Left ventricle myocardium inferior (tissue), 1 donor: Measurements from ENCODE around the gene ZBTB40. TPM values are rescaled to one million over a fixed set of nuclear protein-coding genes. Genes with fewer than 3 reads are reported as not detected.

Experiments used
- DNase-seq: peaks from one replicate; pipeline ENCODE4 v3.0.0-alpha.2; 2020
- H3K27ac ChIP-seq: fragments of 200-600 bp; replicated peaks from 2 replicates; pipeline ENCODE4 v1.8.0; 2021
- H3K27me3 ChIP-seq: fragments of 200-600 bp; 2 replicates; pipeline ENCODE4 v1.8.0; 2021; ENCODE audit warnings: low read depth
- H3K36me3 ChIP-seq: fragments of 200-600 bp; 2 replicates; pipeline ENCODE4 v1.8.0; 2021
- H3K4me1 ChIP-seq: fragments of 200-600 bp; 2 replicates; pipeline ENCODE4 v1.8.0; 2021
- H3K4me3 ChIP-seq: fragments of 200-600 bp; 2 replicates; pipeline ENCODE4 v1.8.0; 2021; ENCODE audit warnings: mild to moderate bottlenecking, moderate library complexity
- H3K9me3 ChIP-seq: fragments of 200-600 bp; replicated peaks from 2 replicates; pipeline ENCODE4 v1.8.0; 2021
- intact Hi-C: fragments of 100-400 bp; cut with micrococcal nuclease; formaldehyde crosslinking; loops from one replicate; pipeline ENCODE4 v1.11.0; 2022
- total RNA-seq: library from RNA; stranded (reverse); fragmentation: NEBNext Ultra II Directional; extraction: Animal tissue kit (Norgen Biotek cat#: 25700); gene quantifications from one replicate; pipeline ENCODE4 v1.2.1, GENCODE V29; 2021
- TF ChIP-seq, protein P1 (sequence below): fragments of 200-600 bp; IDR thresholded peaks from 2 replicates; pipeline ENCODE4 v1.8.0; 2021; ENCODE audit warnings: antibody characterized with exemption, mild to moderate bottlenecking, borderline replicate concordance
- donor health status: DM: no; HTN: yes; CAD: no; lungs with severe emphysema.

Gene ZBTB40
- total RNA-seq, 1 donor from 2014 or later, result 17.9 TPM

DNA sequence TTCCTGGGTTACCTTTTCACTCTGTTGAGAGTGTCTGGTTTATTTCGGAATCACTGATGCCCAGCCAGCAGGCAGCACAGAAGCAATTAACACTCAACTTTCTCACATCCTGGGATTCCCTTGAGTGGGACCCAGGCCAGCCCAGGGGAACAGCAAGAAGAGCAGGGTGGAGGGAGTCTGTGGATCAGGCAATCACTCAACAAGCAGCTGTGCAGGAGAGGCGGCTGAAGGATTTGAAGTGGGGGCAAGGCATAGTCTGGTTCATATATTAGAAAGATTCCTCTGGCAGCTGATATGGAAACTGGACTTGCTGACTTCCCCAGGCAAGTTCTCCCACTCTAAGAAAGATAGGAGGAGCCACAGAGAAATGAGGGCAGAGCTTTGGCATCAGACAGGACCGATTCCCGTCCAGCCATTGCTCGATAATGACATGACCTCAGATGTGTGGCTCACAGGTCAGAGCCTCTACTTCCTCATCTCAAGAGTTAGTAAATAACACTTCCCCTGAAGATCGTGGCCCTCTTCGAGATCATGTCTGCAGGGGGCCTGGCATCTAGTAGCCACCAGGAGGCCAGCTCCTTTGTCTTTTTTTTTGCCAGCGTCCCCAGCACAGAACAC, 124.0 kb downstream of the ZBTB40 start:
- Histone ChIP-seq H3K4me1 (peaks cover 6% of the 10 kb centered on the region), H3K36me3 (no peaks in the 10 kb centered on the region), H3K27ac (no peak overlapping the region), H3K4me3 (no peak overlapping the region), H3K27me3 (peaks cover 40% of the 10 kb centered on the region), H3K9me3 (no peaks in the 10 kb centered on the region)
- no peak for DNase-seq
- TF ChIP-seq, protein P1, sequence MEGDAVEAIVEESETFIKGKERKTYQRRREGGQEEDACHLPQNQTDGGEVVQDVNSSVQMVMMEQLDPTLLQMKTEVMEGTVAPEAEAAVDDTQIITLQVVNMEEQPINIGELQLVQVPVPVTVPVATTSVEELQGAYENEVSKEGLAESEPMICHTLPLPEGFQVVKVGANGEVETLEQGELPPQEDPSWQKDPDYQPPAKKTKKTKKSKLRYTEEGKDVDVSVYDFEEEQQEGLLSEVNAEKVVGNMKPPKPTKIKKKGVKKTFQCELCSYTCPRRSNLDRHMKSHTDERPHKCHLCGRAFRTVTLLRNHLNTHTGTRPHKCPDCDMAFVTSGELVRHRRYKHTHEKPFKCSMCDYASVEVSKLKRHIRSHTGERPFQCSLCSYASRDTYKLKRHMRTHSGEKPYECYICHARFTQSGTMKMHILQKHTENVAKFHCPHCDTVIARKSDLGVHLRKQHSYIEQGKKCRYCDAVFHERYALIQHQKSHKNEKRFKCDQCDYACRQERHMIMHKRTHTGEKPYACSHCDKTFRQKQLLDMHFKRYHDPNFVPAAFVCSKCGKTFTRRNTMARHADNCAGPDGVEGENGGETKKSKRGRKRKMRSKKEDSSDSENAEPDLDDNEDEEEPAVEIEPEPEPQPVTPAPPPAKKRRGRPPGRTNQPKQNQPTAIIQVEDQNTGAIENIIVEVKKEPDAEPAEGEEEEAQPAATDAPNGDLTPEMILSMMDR, result no peak
- intact Hi-C loops, result no loop called here

DNA sequence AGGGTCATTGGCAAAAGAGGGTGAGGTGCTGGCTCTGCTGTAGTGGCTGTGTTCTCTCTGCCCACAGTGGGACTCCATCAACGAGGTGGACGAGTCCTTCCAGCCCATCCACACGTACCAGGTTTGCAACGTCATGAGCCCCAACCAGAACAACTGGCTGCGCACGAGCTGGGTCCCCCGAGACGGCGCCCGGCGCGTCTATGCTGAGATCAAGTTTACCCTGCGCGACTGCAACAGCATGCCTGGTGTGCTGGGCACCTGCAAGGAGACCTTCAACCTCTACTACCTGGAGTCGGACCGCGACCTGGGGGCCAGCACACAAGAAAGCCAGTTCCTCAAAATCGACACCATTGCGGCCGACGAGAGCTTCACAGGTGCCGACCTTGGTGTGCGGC, 124.5 kb downstream of the ZBTB40 start:
- intact Hi-C loops, result no loop called here
- peaks cover 35% of the 10 kb centered on the region for H3K27me3 ChIP-seq
- peaks cover 6% of the 10 kb centered on the region for H3K4me1 ChIP-seq
- DNase-seq, result no peak
- H3K27ac ChIP-seq, result no peak overlapping the region
- H3K36me3 ChIP-seq, result no peaks in the 10 kb centered on the region
- TF ChIP-seq, protein P1, result no peak
- H3K4me3 ChIP-seq, result no peak overlapping the region
- H3K9me3 ChIP-seq, result no peaks in the 10 kb centered on the region

DNA sequence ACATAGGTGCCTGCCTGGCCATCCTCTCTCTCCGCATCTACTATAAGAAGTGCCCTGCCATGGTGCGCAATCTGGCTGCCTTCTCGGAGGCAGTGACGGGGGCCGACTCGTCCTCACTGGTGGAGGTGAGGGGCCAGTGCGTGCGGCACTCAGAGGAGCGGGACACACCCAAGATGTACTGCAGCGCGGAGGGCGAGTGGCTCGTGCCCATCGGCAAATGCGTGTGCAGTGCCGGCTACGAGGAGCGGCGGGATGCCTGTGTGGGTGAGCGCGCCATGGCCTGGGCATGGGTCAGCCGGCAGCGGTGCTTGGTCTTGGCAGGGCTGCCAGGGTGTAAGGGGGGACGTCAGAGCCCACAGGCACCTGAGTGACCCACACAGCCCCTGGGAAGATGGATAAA, 125.0 kb downstream of the ZBTB40 start:
- H3K4me3 ChIP-seq, result no peak overlapping the region
- intact Hi-C loops, result no loop called here

DNA sequence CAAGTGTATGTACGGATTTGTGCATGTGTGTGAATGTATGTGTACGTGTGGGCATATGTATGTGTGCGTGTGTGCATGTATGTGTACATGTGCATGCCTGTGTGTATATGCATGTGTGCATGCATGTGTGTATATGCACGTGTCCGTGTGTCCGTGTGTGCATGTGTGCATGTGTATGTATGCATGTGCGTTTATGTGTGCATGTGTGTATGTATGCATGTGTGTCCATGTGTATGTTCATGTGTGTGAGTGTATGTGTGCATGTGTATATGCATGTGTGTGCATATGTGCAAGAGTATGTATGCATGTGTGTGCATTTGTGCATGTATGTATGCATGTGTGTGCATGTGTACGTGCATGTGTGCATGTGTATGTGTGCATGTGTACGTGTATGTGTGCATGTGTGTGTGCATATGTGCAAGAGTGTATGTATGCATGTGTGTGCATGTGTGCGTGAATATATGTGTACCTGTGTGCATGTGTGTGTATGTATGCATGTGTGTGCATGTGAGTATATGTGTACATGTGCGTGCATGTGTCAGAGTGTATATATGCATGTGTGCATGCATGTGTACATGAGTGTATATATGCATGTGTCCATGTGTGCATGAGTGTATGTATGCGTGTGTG, 127.2 kb downstream of the ZBTB40 start:
- Histone ChIP-seq H3K27ac (no peak overlapping the region), H3K9me3 (no peaks in the 10 kb centered on the region), H3K4me1 (peaks cover 21% of the 10 kb centered on the region), H3K36me3 (no peaks in the 10 kb centered on the region), H3K27me3 (peaks cover 8% of the 10 kb centered on the region), H3K4me3 (no peak overlapping the region)
- intact Hi-C loops, result no loop called here
- DNase-seq, result no peak
- TF ChIP-seq, protein P1, result no peak

More for the DNA sequence above, 125.0 kb downstream of the ZBTB40 start:
- Histone ChIP-seq H3K27ac (no peak overlapping the region), H3K36me3 (no peaks in the 10 kb centered on the region), H3K4me1 (peaks cover 6% of the 10 kb centered on the region), H3K9me3 (no peaks in the 10 kb centered on the region), H3K27me3 (peaks cover 31% of the 10 kb centered on the region)
- no peak for DNase-seq
- TF ChIP-seq, protein P1, result no peak

DNA sequence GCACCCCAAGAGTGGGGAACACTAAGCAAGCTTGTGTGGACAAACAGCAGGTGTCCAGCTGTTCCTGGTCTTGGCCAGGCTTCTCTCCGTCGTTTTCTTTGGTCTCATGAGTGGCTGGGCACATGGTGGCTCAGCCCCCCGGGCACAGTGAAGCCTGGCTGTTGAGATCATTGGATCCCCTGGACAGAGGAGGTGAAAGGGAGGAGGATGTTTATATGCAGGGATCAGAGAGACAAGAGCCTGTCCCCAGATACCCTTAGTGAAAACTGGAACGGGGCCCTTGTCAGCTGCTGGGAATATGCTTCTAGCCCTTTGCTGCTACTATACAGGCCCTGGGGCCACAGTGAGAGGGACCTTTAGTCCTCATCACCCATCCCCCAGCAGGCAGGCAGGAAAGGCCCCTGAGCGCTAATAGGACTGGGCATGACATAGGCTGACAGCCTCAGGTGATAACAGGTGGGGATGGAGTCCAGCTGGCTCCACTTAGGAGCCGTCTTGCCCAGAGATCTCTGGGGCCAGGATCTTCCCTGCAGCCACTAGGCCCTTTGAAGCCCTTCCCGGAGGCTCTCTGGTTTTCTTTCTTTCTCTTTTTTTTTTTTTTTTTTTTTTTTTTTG, 128.0 kb downstream of the ZBTB40 start:
- DNase-seq, result peak; percentile 46

More for the DNA sequence above, 128.0 kb downstream of the ZBTB40 start:
- Histone ChIP-seq H3K4me3 (no peak overlapping the region), H3K27me3 (peaks cover under 1% of the 10 kb centered on the region), H3K9me3 (no peaks in the 10 kb centered on the region), H3K27ac (no peak overlapping the region), H3K36me3 (no peaks in the 10 kb centered on the region), H3K4me1 (peaks cover 21% of the 10 kb centered on the region)
- TF ChIP-seq, protein P1, result no peak
- intact Hi-C loops, result no loop called here

Other genes with a start within 250 kb of the ZBTB40 start
- not detected for gene EPHA8, start 111.6 kb downstream of the ZBTB40 start, total RNA-seq
- gene C1QA, start 184.8 kb downstream of the ZBTB40 start, total RNA-seq, result 70.1 TPM
- gene C1QC, start 191.8 kb downstream of the ZBTB40 start, total RNA-seq, result 76.6 TPM
- gene C1QB, start 201.4 kb downstream of the ZBTB40 start, total RNA-seq, result 96.2 TPM